ENCODE data around the gene KREMEN2.
A peak's percentile ranks its signal among the peaks of the same experiment; 100 is the strongest.

Gene KREMEN2

GRCh38 chr16:2966043-2966807 is 2.1 kb downstream of the KREMEN2 start:
- no peak for DNase-seq (ENCODE audit: low spot score)

DNA sequence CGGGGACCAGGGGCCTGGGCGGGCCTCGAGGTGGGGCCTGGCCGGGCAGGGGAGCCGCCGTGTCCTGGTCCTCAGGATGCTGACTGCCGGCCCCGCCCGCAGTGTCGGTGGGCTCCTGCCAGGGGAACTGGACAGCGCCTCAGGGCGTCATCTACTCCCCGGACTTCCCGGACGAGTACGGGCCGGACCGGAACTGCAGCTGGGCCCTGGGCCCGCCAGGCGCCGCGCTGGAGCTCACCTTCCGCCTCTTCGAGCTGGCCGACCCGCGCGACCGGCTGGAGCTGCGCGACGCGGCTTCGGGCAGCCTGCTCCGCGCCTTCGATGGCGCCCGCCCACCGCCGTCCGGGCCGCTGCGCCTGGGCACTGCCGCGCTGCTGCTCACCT is 2.7 kb downstream of the KREMEN2 start:
- DNase-seq (ENCODE audit: low spot score), result no peak

- DNase-seq (ENCODE audit: low spot score), result no peak
Observed at GRCh38 chr16:2967211-2967631, 3.1 kb downstream of the KREMEN2 start.

GRCh38 chr16:2967721-2968161 is 3.7 kb downstream of the KREMEN2 start:
- DNase-seq (ENCODE audit: low spot score), result no peak

GRCh38 chr16:2968368-2968737 is 4.3 kb downstream of the KREMEN2 start:
- no peak for DNase-seq (ENCODE audit: low spot score)

DNA sequence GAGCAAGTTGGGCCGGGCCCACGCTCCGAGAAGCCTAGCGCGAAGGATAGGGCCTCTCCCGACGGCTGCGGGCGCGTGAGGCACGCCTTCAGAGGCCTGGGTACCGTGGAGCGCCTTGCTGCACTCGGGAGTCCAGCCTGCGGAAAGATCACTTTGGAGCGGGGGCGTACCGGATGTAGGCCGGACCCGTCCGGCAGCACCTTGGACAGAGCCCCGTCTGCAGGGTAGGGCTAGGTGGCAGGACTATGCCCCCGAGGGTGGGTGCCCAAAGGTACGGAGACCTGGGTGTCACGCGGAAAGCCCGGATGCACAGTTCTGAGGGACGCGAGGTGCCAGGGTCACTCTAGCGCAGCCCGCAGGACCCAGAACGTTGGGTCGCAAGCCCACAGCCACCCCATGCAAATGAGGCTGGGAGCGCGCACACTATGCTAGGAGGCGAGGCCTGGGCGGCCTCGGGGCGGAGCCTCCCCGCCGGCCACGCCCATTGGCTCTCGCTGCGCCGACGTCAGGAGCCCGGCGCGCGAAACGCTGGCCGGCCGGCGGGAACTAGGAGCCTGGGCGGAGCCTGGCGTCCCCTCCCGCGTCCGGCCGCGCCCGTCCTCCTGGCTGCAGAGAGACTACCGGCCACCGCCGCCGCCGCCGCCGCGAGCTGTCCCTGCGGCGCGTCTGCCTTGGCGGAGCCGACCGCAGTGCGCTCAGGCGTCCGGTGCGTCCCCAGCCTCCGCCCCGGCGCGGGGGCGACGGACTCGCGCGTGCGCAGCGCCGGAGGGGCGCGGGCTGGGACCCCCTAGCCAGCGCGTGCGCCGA is 4.9 kb downstream of the KREMEN2 start, which contains the start of gene PAQR4:
Gene PAQR4 (plus strand): TSS at position 611 of the 807 bp plus-strand sequence. CDS start 327 bp downstream, outside the sequence.
- DNase-seq (ENCODE audit: low spot score), result peak; percentile 93

DNA sequence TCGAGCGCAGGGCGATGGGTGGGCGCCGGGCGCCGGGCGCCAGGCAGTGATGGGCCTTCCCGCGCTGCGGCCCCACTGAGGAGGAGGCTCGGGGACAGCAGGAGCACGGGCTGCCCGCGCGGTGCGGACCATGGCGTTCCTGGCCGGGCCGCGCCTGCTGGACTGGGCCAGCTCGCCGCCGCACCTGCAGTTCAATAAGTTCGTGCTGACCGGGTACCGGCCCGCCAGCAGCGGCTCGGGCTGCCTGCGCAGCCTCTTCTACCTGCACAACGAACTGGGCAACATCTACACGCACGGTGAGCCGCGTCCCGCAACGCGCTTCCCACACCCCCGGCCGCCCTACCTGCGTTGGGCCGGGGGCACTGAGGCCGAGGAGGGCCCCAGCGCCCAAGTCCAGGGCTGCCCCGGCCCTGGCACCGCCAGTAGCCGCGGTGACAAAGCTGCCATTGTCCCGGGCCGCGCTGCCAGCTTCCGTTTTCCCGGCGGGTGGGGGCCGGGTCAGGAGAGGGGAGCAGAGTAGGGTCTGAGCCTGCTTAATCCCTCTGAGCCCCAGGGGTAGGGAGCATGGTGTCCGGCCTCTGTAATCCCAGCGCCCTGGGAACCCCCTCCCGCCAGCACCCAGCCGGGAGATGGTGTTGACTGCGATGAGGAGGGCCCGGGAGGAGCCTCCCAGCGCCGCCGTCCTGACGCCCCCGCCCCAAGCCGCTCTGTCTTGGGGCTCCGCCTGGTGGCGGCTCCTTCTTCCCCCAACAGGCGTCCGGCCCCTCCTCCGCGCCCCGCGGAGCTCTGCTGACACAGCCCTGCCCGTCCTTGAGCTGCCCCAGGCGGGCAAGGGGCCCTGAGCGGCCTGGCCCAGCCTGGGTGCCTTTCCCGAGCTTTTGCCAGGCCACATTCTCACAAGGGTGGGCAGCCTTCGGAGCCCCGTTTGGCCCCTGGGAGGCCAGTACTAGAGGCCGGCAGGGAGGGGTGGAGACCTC is 5.8 kb downstream of the KREMEN2 start:
- peak; percentile 74 for DNase-seq (ENCODE audit: low spot score)

GRCh38 chr16:2970563-2970962 is 6.5 kb downstream of the KREMEN2 start:
- DNase-seq (ENCODE audit: low spot score), result no peak

DNA sequence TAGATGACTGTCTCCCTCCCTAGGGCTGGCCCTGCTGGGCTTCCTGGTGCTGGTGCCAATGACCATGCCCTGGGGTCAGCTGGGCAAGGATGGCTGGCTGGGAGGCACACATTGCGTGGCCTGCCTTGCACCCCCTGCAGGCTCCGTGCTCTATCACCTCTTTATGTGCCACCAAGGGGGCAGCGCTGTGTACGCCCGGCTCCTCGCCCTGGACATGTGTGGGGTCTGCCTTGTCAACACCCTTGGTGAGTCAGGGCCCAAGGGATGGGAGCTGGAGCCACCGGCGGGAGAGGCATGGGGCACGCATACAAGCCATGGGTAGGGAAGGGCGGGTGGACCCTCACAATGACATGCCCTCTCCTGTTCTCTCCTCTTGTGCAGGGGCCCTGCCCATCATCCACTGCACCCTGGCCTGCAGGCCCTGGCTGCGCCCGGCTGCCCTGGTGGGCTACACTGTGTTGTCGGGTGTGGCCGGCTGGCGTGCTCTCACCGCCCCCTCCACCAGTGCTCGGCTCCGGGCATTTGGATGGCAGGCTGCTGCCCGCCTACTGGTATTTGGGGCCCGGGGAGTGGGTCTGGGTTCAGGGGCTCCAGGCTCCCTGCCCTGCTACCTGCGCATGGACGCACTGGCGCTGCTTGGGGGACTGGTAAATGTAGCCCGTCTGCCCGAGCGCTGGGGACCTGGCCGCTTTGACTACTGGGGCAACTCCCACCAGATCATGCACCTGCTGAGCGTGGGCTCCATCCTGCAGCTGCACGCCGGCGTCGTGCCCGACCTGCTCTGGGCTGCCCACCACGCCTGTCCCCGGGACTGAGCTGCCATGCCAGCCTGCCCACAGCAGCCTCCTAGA is 7.3 kb downstream of the KREMEN2 start:
- no peak for DNase-seq (ENCODE audit: low spot score)

DNA sequence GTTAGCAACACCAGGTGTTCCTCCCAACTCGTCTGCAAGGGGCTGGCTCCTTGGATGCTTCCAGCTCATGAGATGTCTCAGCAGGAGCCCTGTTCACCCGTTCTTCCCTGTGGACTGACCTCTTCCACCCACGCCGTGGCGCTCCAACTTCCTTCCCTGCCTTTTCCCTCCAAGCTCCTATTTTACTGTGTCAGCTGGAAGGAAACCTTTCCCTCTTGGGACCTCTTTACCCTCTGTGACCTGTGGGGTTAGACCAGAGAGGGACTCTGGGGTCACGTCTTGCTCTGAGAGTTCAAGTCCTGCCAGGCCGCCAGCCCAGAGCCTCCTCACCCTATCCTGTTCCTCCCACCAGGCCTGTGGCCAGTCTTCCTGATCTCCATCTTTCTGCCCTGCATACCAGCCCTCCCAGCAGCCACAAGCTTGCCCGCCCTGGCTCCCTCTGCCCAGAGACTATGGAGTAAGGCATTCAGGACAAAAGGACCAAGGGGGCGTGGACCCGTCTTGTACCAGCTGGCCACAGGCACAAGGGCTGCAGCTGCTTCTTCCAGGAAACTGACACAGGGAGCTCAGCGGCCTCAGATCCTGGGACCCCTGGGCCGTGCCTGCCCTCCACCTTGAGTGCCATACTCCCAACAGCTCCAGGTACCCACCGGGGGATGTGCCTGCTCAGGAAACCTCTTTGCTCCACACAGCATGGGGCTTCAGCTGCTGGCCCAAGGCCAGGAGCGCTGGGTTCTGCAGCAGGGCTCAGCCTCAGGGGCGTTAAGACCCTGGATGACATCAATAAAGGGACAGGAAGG is 8.1 kb downstream of the KREMEN2 start:
- DNase-seq (ENCODE audit: low spot score), result peak; percentile 46

- peak; percentile 40 for DNase-seq (ENCODE audit: low spot score)
Observed at GRCh38 chr16:2973093-2973492, 9.0 kb downstream of the KREMEN2 start.

DNA sequence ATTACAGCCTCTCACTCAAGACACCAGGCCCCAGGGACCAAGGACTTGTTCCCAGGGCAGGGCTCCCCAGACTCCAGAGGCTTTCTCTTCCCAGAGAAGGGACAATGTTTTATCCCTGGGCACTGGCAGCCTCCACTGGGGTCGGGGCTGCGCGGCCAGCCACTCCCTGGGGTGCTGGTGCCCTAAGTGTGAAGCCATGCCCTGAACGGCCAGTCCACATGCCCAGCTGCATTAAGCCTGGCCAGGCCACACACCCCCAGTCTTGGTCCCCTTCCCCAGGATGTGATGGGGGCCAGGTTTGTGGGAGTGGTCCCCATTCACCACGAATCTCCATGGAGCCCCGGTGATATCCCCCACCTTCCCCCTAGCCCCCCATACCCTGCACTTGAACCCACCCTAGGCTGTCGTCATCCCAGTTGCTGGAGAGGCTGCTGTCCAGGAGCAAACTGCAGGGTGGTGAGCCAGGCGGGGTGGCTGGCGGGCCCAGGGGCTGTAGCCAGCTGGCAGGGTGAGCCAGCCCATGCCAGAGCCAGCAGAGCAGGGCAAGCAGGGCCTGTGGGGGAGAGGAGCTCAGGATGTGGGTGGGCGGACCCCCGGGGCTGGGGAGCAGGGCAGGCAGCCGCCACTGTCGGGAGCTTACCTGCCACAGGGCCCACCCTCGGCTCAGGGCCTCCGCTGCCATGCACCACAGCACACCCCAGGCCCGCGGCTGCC is 9.7 kb downstream of the KREMEN2 start:
- no peak for DNase-seq (ENCODE audit: low spot score)

GRCh38 chr16:2974319-2975056 is 10.4 kb downstream of the KREMEN2 start:
- DNase-seq (ENCODE audit: low spot score), result no peak

GRCh38 chr16:2975161-2975795 is 11.2 kb downstream of the KREMEN2 start:
- no peak for DNase-seq (ENCODE audit: low spot score)

GRCh38 chr16:2976201-2976600 is 12.1 kb downstream of the KREMEN2 start:
- peak; percentile 45 for DNase-seq (ENCODE audit: low spot score)

GRCh38 chr16:2976673-2977072 is 12.6 kb downstream of the KREMEN2 start:
- no peak for DNase-seq (ENCODE audit: low spot score)

DNA sequence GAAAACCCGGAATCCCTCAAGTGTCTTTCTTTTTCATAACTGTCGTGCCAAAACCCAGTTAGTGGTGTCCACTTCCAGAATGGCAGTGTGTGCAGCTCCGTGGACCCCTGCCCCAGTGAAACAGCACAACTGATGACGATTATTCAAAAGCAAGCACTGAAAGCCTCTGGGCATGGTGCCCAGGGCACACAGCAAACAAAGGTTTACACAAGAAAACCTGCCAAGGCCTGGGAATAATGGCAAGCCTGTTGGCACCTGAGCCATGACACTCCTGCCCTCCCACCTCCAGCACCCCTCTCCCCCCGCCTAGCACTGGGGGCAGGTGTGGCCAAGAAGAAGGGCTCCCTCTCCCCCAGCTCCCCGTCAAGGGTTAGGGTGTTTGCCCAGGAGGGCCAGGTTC is 13.4 kb downstream of the KREMEN2 start:
- peak; percentile 42 for DNase-seq (ENCODE audit: low spot score)

- DNase-seq (ENCODE audit: low spot score), result no peak
Observed at GRCh38 chr16:2979669-2980226, 15.7 kb downstream of the KREMEN2 start.

Data from Ammon's horn (tissue), 1 donor.